AG04449 (cell line): Measurements from ENCODE around the gene CCDC149.

ENCODE experiments used
- CTCF ChIA-PET: fragments of 350-600 bp; formaldehyde crosslinking; extraction: SDS; loops from one replicate; lab custom pipeline; 2021; ENCODE audit warnings: antibody characterized with exemption; lab: Yijun Ruan, JAX
- POLR2A ChIA-PET: fragments of 400-600, 350-600 bp; formaldehyde crosslinking; extraction: SDS; loops from one replicate; lab custom pipeline; 2020; ENCODE audit warnings: antibody characterized with exemption, inconsistent platforms; lab: Yijun Ruan, JAX
- DNase-seq: peaks from one replicate; pipeline ENCODE4 v3.0.0-alpha.2; 2010; ENCODE audit warnings: low read depth, low spot score
- H3K4me3 ChIP-seq: 2 replicates; pipeline ENCODE4 v1.5.1; 2011; ENCODE audit warnings: low read depth, mild to moderate bottlenecking, control low read depth, low read length
- TF ChIP-seq, protein P1 (sequence below): IDR thresholded peaks from one replicate; pipeline ENCODE4 v1.5.1; 2011; ENCODE audit warnings: mild to moderate bottlenecking, moderate library complexity, low read length, control low read depth, inconsistent platforms; ENCODE audit not compliant: insufficient read depth; ENCODE audit errors: missing control alignments

CCDC149 gene

DNA sequence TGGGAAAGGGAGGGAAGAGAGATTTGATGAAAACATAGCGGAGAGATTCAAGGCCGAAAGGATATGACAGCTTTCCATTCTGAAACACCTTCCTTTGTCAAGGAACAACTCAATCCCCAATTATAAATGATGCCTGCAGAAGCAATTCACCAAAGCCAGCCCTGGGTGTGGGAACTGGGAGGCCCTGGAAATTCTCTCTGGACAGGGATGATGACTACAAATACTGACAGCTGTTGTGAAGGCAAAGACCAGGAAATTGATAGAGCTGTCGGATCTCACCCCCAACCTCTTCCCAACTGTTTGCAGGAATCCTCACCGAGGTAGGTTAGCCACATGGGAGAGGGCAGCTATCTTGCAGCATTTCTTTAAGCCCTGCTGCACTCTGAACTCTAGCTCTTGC is 54.3 kb downstream of the CCDC149 start:
- ChIA-PET POLR2A (no interaction called here), CTCF (interaction anchor here (1.4 kb wide), 2 partner anchors 9 to 12 kb away, joined by 4 to 6 read pairs; no protein-coding TSS in a partner anchor)
- TF ChIP-seq, protein P1, sequence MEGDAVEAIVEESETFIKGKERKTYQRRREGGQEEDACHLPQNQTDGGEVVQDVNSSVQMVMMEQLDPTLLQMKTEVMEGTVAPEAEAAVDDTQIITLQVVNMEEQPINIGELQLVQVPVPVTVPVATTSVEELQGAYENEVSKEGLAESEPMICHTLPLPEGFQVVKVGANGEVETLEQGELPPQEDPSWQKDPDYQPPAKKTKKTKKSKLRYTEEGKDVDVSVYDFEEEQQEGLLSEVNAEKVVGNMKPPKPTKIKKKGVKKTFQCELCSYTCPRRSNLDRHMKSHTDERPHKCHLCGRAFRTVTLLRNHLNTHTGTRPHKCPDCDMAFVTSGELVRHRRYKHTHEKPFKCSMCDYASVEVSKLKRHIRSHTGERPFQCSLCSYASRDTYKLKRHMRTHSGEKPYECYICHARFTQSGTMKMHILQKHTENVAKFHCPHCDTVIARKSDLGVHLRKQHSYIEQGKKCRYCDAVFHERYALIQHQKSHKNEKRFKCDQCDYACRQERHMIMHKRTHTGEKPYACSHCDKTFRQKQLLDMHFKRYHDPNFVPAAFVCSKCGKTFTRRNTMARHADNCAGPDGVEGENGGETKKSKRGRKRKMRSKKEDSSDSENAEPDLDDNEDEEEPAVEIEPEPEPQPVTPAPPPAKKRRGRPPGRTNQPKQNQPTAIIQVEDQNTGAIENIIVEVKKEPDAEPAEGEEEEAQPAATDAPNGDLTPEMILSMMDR = no peak
- DNase-seq = no peak
- no peak overlapping the region for H3K4me3 ChIP-seq

DNA sequence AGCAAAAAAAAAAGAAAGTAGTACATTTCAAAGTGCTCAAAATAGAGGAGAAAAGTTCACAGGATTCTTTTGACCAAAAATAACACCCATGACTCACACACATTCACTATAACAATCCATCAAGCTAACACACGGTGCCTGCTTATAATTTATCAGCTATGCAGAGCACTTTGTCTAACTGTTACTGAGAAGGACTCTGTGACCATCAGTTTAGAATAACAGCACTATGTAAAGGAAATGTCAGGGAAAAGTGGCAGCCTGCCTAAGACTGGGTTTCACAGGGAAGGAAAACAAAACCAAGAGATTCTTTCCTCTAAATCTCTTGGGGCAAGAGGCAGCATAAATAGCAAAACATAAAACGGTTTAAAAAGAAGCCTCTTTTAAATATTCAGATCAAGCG is 54.8 kb downstream of the CCDC149 start:
- no peak overlapping the region for H3K4me3 ChIP-seq
- TF ChIP-seq, protein P1 = no peak
- CTCF ChIA-PET = interaction anchor here (1.4 kb wide), 2 partner anchors 9 to 11 kb away, joined by 4 to 6 read pairs; no protein-coding TSS in a partner anchor
- POLR2A ChIA-PET = no interaction called here
- DNase-seq = peak; percentile 63

DNA sequence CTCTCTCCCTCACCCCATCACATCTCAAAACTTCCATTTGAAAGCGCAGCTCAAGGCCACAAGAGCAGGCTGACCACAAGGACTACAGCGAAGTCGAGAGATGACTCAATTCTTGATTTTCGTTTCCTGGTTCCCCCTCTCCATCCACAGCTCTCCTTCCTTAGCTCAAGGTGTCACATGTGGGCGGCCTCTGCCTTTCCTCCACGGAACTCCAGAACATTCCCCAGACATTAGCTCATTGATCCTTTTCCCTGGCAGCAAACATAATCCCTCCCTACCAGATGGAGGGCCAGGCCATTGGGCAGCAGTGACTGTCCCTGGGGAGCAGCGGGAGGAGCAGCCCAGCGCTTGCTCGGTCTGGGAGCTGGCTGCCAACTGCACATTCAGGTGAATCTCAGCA is 56.3 kb downstream of the CCDC149 start:
- TF ChIP-seq, protein P1 = no peak
- POLR2A ChIA-PET = no interaction called here
- DNase-seq = no peak
- CTCF ChIA-PET = interaction anchor here (2.1 kb wide), 1 partner anchor 368 kb away, joined by 5 read pairs; no protein-coding TSS in a partner anchor
- H3K4me3 ChIP-seq = no peak overlapping the region

DNA sequence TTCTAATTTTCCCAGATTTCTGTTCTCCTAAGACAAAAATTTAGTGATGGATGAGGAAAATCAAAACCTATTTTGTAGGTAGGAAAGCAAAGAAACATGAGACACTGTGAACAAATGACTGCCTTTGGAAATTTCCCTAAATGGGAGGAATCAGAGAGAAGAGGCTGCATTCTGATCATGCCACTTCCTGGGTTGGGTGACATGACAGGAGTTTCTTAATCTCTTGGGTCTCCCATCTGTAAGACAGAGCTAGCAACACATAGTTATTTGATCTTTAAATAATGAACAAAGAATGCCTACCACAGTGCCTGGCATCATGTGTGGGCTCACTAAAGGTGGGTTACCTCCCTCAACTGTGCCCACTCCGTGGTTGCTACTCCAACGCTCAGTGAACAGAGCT is 57.1 kb downstream of the CCDC149 start:
- TF ChIP-seq, protein P1 = no peak
- no peak for DNase-seq
- H3K4me3 ChIP-seq = no peak overlapping the region
- CTCF ChIA-PET = interaction anchor here (2.1 kb wide), 1 partner anchor 368 kb away, joined by 5 read pairs; no protein-coding TSS in a partner anchor
- POLR2A ChIA-PET = no interaction called here

DNA sequence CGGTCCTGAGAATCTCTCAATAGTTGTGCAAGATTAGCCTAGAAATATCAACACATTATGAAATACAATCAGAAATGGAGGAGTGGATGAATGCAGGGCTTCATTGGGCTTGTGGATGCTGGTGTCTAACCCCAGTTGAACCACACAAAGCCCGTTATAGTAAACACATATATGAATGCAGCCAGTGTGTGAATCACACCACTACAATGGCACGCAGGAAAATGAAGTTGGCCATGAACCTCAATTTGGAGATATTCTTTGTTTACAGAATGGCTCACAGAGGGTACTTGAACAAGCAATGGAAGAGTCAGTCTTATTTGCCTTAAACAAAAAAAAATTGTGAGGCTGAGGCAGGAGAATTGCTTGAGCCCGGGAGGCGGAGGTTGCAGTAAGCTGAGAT is 59.7 kb downstream of the CCDC149 start:
- H3K4me3 ChIP-seq = no peak overlapping the region
- CTCF ChIA-PET = interaction anchor here (1.6 kb wide), 1 partner anchor 128 kb away, joined by 3 read pairs; no protein-coding TSS in a partner anchor
- POLR2A ChIA-PET = no interaction called here
- TF ChIP-seq, protein P1 = no peak
- DNase-seq = no peak

DNA sequence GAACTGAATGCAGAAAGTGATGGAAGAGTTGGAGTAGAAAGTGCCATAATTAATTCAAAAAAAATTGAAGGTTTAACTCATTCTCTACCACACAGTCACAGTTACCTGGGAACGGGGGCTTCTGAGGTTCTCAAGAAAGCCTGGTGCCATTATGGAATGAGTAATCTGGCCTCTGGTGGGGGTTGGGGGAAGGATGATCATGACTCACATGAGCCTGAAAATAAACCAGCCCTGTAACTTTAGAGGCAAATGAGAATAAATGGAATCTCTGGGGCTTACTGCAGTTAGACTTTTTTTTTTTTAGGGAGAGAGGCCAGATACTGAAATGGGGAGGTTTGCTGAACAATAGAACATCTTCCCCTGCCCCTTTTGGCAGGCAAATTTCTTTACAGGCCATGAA is 62.2 kb downstream of the CCDC149 start:
- DNase-seq = peak; percentile 63
- no peak overlapping the region for H3K4me3 ChIP-seq
- POLR2A ChIA-PET = no interaction called here
- TF ChIP-seq, protein P1 = no peak
- CTCF ChIA-PET = no interaction called here
